Gastrocnemius medialis (tissue), 4 donors: Measurements from ENCODE around the gene POM121L12. TPM values are rescaled to one million over a fixed set of nuclear protein-coding genes. Genes with fewer than 3 reads are reported as not detected.

Source experiments
- ATAC-seq, 2 donors: fragments of 150-250 bp; one replicate each; pipeline ENCODE4 v1.9.1; 2016
- DNase-seq, 2 donors: peaks; one replicate each; pipeline ENCODE4 v3.0.0-alpha.2; 2019
- H3K27ac ChIP-seq, 4 donors: fragments of 200-600 bp; sonication (generic); 1 replicate in 1 of 4; 2 replicates in 3 of 4; pipeline ENCODE4 v1.5.1; 2016 to 2018; ENCODE audit warnings: mild to moderate bottlenecking in 2 of 4, moderate library complexity in 1 of 4
- H3K27me3 ChIP-seq, 3 donors: fragments of 200-600 bp; sonication (generic) in 2 of 3; 1 replicate in 1 of 3; 2 replicates in 2 of 3; pipeline versions ENCODE4 v1.5.1 to v1.6.0; 2016 to 2019; ENCODE audit warnings: mild to moderate bottlenecking in 1 of 3, moderate library complexity in 1 of 3
- H3K36me3 ChIP-seq, 2 donors: fragments of 200-600 bp; sonication (generic) in 1 of 2; one replicate each; pipeline ENCODE4 v1.5.1; 2017 to 2018
- H3K4me1 ChIP-seq, 2 donors: fragments of 200-600 bp; sonication (generic) in 1 of 2; one replicate each; pipeline ENCODE4 v1.5.1; 2016 to 2017; ENCODE audit warnings: mild to moderate bottlenecking in 2 of 2
- H3K4me3 ChIP-seq, 4 donors: fragments of 200-600 bp; sonication (generic) in 3 of 4; 1 replicate in 1 of 4; 2 replicates in 3 of 4; pipeline ENCODE4 v1.5.1; 2016 to 2019; ENCODE audit warnings: mild to moderate bottlenecking in 2 of 4
- H3K9me3 ChIP-seq, 3 donors: fragments of 200-600 bp; sonication (generic) in 2 of 3; 1 replicate in 1 of 3; 2 replicates in 2 of 3; pipeline ENCODE4 v1.5.1; 2016 to 2019
- POLR2A ChIP-seq, 2 donors: fragments of 450-650 bp; IDR thresholded peaks; one replicate each; pipeline ENCODE4 v1.6.1; 2017; ENCODE audit warnings: antibody characterized with exemption in 2 of 2, mild to moderate bottlenecking in 2 of 2, moderate library complexity in 2 of 2
- in situ Hi-C, 4 donors: fragments of 200-750 bp; cut with MboI; loops; one replicate each; pipeline versions ENCODE4 v1.15.0 to v1.8.0; 2017; ENCODE audit warnings: low sequenced_read_pairs in 4 of 4
- intact Hi-C: fragments of 100-400 bp; cut with DNase I; formaldehyde crosslinking; loops from one replicate; pipeline ENCODE4 v1.15.1; 2023; ENCODE audit warnings: low total_unique reads
- total RNA-seq, 4 donors: library from RNA; depleted of rRNA; stranded (reverse); fragments of >200 nt; gene quantifications; one replicate each; pipeline versions ENCODE4 v1.1.0 to v1.2.3, GENCODE V29; 2016
- TF ChIP-seq, protein P1 (sequence below), 5 experiments: fragments of 450-650 bp in 3 of 5; fragments of 200-600 bp in 2 of 5; sonication (generic) in 2 of 5; IDR thresholded peaks in 4 of 5; conservative IDR thresholded peaks in 1 of 5; 1 replicate in 4 of 5; 2 replicates in 1 of 5; pipeline ENCODE4 v1.5.1; 2016 to 2019; ENCODE audit warnings: antibody characterized with exemption in 5 of 5, mild to moderate bottlenecking in 3 of 5, moderate library complexity in 3 of 5

POM121L12 gene
- total RNA-seq, 4 donors from 2014 or later: not detected

DNA sequence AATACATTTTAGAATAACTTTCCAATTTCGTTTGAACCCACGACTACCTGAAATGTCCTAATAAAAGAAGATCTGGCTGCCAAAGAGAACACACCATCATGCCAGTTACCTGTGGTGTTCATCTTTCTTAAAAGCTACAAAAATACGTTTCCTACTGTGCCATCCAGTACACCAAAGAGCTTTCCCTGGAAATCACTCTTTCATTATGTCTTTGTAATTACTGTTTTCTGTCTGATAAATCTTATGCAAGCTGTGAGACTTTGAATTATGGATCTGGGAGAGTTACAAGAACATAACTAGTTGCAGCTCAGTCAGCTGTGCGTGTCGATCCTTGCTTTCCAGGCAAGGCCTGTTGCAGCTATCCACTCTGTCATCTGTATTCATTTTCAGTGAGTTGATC lies 12.5 kb upstream of the POM121L12 start:
- intact Hi-C loops: no loop called here
- Histone ChIP-seq H3K9me3 (no peaks in the 10 kb centered on the region), H3K27me3 (no peaks in the 10 kb centered on the region), H3K36me3 (no peaks in the 10 kb centered on the region), H3K27ac (no peak overlapping the region), H3K4me1 (no peaks in the 10 kb centered on the region), H3K4me3 (no peak overlapping the region)
- DNase-seq (no peak), ATAC-seq (no peak)
- in situ Hi-C loops: no loop called here
- TF ChIP-seq, protein P1, sequence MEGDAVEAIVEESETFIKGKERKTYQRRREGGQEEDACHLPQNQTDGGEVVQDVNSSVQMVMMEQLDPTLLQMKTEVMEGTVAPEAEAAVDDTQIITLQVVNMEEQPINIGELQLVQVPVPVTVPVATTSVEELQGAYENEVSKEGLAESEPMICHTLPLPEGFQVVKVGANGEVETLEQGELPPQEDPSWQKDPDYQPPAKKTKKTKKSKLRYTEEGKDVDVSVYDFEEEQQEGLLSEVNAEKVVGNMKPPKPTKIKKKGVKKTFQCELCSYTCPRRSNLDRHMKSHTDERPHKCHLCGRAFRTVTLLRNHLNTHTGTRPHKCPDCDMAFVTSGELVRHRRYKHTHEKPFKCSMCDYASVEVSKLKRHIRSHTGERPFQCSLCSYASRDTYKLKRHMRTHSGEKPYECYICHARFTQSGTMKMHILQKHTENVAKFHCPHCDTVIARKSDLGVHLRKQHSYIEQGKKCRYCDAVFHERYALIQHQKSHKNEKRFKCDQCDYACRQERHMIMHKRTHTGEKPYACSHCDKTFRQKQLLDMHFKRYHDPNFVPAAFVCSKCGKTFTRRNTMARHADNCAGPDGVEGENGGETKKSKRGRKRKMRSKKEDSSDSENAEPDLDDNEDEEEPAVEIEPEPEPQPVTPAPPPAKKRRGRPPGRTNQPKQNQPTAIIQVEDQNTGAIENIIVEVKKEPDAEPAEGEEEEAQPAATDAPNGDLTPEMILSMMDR (IDR thresholded peaks at IDR 0.05 in 4 of 5, conservative IDR thresholded peaks at IDR 0.05 in 1 of 5): no peak
- no peak for TF ChIP-seq POLR2A (IDR thresholded peaks at IDR 0.05)

DNA sequence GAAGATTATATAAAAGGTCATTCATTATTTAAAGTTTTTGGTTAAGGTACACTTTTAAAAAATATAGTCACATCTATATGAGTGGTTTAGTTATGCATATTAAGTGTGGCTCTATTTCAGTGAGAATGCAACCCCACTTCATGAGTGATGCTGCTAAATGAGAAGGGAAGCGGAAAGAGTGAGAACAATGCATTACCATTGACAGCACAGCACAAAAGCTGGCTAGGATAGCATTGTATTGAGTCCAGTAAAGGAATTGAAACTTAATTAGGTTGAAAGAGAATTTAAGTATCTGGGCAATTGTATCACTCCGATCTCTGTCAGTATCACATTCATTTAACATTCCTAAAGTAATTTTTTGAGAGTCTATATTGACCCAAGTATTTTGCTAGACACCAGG lies 13.2 kb downstream of the POM121L12 start:
- H3K36me3 ChIP-seq: no peaks in the 10 kb centered on the region
- no peaks in the 10 kb centered on the region for H3K27me3 ChIP-seq
- intact Hi-C loops: no loop called here
- DNase-seq: no peak
- no peaks in the 10 kb centered on the region for H3K4me1 ChIP-seq
- no peak for ATAC-seq
- TF ChIP-seq POLR2A (IDR thresholded peaks at IDR 0.05): no peak
- TF ChIP-seq, protein P1 (IDR thresholded peaks at IDR 0.05 in 4 of 5, conservative IDR thresholded peaks at IDR 0.05 in 1 of 5): no peak
- peaks cover 0 to 3% (median 0%) of the 10 kb centered on the region in 3 donors for H3K9me3 ChIP-seq
- H3K4me3 ChIP-seq: no peak overlapping the region
- H3K27ac ChIP-seq: no peak overlapping the region
- in situ Hi-C loops: no loop called here

DNA sequence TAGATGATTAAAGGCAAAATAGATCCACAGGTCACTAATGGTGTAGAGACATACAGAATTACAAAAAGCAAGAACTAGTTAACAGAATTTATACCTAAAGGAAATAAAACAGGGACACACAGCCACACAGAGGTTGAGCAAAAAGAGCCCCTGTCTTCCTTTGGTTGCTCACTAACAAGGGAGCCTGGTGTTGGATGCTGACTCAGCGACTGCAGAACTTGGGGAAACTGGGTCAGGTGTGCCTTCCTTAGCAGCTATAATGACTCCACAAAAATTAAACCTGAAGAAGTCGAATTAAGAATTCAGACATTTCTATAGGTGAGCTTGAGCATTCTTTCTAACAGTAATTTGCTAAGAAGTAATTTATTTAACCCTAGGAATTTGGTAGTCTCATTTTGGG lies 15.0 kb downstream of the POM121L12 start:
- TF ChIP-seq, protein P1 (IDR thresholded peaks at IDR 0.05 in 4 of 5, conservative IDR thresholded peaks at IDR 0.05 in 1 of 5): no peak
- TF ChIP-seq POLR2A (IDR thresholded peaks at IDR 0.05): no peak
- Histone ChIP-seq H3K9me3 (peaks cover 0 to 3% (median 0%) of the 10 kb centered on the region in 3 donors), H3K4me3 (no peak overlapping the region), H3K27ac (no peak overlapping the region), H3K36me3 (no peaks in the 10 kb centered on the region), H3K4me1 (no peaks in the 10 kb centered on the region), H3K27me3 (no peaks in the 10 kb centered on the region)
- intact Hi-C loops (no loop called here), in situ Hi-C loops (no loop called here)
- DNase-seq (no peak), ATAC-seq (no peak)

DNA sequence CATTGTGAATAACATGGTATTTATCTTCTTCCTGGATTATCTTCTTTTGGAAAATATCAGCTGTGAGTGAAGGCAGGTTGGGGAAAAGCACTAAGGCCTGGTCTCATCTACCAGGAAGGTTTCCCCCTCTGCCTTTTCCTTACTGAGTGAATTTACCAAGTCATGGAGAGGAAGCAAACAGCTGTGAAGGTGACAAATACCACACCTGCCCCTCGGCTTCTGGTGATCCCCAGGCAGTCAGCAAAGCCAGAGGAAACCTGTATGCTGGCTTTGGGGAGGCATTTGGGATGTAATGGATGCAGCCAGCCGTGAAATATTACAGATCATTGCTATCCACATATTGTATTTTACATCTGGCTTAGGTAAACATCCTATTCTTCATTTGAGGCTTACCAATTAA lies 24.2 kb downstream of the POM121L12 start:
- in situ Hi-C loops (no loop called here), intact Hi-C loops (no loop called here)
- Histone ChIP-seq H3K4me3 (no peak overlapping the region), H3K36me3 (no peaks in the 10 kb centered on the region), H3K27me3 (no peaks in the 10 kb centered on the region), H3K4me1 (no peaks in the 10 kb centered on the region), H3K9me3 (no peaks in the 10 kb centered on the region), H3K27ac (no peak overlapping the region)
- DNase-seq: no peak
- no peak for ATAC-seq
- no peak for TF ChIP-seq POLR2A (IDR thresholded peaks at IDR 0.05)
- TF ChIP-seq, protein P1 (IDR thresholded peaks at IDR 0.05 in 4 of 5, conservative IDR thresholded peaks at IDR 0.05 in 1 of 5): no peak

DNA sequence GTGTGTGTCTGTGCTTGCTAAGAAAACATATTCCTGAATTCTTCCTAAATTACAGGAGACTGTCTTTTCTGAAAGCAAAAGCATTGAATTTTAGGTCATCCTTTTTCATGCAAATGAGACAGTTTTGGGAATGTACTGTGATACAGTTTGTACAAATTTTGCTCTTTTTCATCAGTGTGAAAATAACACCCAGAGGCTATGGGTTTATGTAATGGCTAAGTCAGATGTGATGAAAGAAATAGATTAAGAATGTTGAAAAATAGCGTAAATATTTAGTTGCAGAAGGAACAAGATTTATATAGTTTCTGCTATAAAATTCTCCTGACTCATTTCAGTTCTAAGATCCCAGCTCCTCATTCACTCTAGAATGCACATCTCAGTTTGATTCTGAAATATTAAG lies 24.6 kb downstream of the POM121L12 start:
- in situ Hi-C loops: no loop called here
- no peaks in the 10 kb centered on the region for H3K27me3 ChIP-seq

More for the DNA sequence above, 24.6 kb downstream of the POM121L12 start:
- no peak for DNase-seq
- Histone ChIP-seq H3K27ac (no peak overlapping the region), H3K36me3 (no peaks in the 10 kb centered on the region), H3K9me3 (no peaks in the 10 kb centered on the region), H3K4me3 (no peak overlapping the region), H3K4me1 (no peaks in the 10 kb centered on the region)
- ATAC-seq: no peak
- TF ChIP-seq POLR2A (IDR thresholded peaks at IDR 0.05): no peak
- TF ChIP-seq, protein P1 (IDR thresholded peaks at IDR 0.05 in 4 of 5, conservative IDR thresholded peaks at IDR 0.05 in 1 of 5): no peak
- intact Hi-C loops: no loop called here
